Cardiac muscle cell (in vitro differentiated cells and primary cell): Measurements from ENCODE around the gene CYP4A22. TPM values are rescaled to one million over a fixed set of nuclear protein-coding genes. Genes with fewer than 3 reads are reported as not detected.

ENCODE experiments used
- DNase-seq, 2 donors: peaks; one replicate each; pipeline versions ENCODE4 v3.0.0 to v3.0.0-alpha.2; 2010 to 2017; ENCODE audit warnings: low read depth in 1 of 2, low spot score in 1 of 2
- H3K27ac ChIP-seq: fragments of 200-600 bp; sonication (generic); 2 replicates; pipeline ENCODE4 v1.5.1; 2016
- H3K27me3 ChIP-seq: fragments of 200-600 bp; sonication (generic); 2 replicates; pipeline ENCODE4 v1.6.0; 2016; ENCODE audit warnings: control low read depth
- H3K36me3 ChIP-seq: fragments of 200-600 bp; sonication (generic); 2 replicates; pipeline ENCODE4 v1.5.1; 2016; ENCODE audit warnings: control low read depth
- H3K4me1 ChIP-seq: fragments of 200-600 bp; sonication (generic); 2 replicates; pipeline ENCODE4 v1.8.1; 2017; ENCODE audit warnings: low read depth, mild to moderate bottlenecking, mixed run types
- H3K4me3 ChIP-seq: fragments of 200-600 bp; sonication (generic); 2 replicates; pipeline ENCODE4 v1.5.1; 2016; ENCODE audit warnings: mild to moderate bottlenecking
- H3K9me3 ChIP-seq: fragments of 200-600 bp; sonication (generic); 2 replicates; pipeline ENCODE4 v1.5.1; 2017; ENCODE audit warnings: low read depth, mild to moderate bottlenecking, control low read depth
- CTCF ChIP-seq: IDR thresholded peaks from 2 replicates; pipeline ENCODE4 v1.5.1; 2012; ENCODE audit warnings: low read depth, mild to moderate bottlenecking, low read length
- polyA plus RNA-seq: library from polyadenylated mRNA; unstranded; fragments of >200 nt; fragmentation: Nextera tagmentation; extraction: Ambion mirVana; gene quantifications from 2 replicates; pipeline ENCODE4 v1.2.1, GENCODE V29; 2016
- total RNA-seq: library from RNA; depleted of rRNA; stranded (reverse); fragments of >200 nt; gene quantifications from 2 replicates; pipeline ENCODE4 v1.2.3, GENCODE V29; 2016

The CYP4A22 gene
- total and polyA plus RNA-seq, 2 experiments from 2014 or later: not detected

- no peaks in the 10 kb centered on the region for H3K9me3 ChIP-seq
- no peak for TF ChIP-seq CTCF
- no peak overlapping the region for H3K27ac ChIP-seq
- peaks cover 11% of the 10 kb centered on the region for H3K27me3 ChIP-seq
- no peaks in the 10 kb centered on the region for H3K4me1 ChIP-seq
- peak in 1 of 2 donors; percentile 47 for DNase-seq
- no peak overlapping the region for H3K4me3 ChIP-seq
- no peaks in the 10 kb centered on the region for H3K36me3 ChIP-seq
Observed at GRCh38 chr1:47180603-47181094, 43.4 kb downstream of the CYP4A22 start.

GRCh38 chr1:47181095-47181954 lies 44.1 kb downstream of the CYP4A22 start:
- Histone ChIP-seq H3K27me3 (peaks cover 11% of the 10 kb centered on the region), H3K4me3 (no peak overlapping the region), H3K36me3 (no peaks in the 10 kb centered on the region), H3K4me1 (no peaks in the 10 kb centered on the region), H3K27ac (no peak overlapping the region), H3K9me3 (no peaks in the 10 kb centered on the region)
- TF ChIP-seq CTCF: no peak
- peak in 1 of 2 donors; percentile 13 for DNase-seq

- Histone ChIP-seq H3K36me3 (no peaks in the 10 kb centered on the region), H3K27ac (no peak overlapping the region), H3K4me1 (no peaks in the 10 kb centered on the region), H3K4me3 (no peak overlapping the region), H3K27me3 (peaks cover 11% of the 10 kb centered on the region), H3K9me3 (no peaks in the 10 kb centered on the region)
- DNase-seq: peak in 1 of 2 donors; percentile 59
- no peak for TF ChIP-seq CTCF
Observed at GRCh38 chr1:47181955-47182675, 44.9 kb downstream of the CYP4A22 start.

GRCh38 chr1:47182676-47183235 lies 45.5 kb downstream of the CYP4A22 start:
- H3K4me1 ChIP-seq: no peaks in the 10 kb centered on the region
- no peaks in the 10 kb centered on the region for H3K36me3 ChIP-seq
- no peaks in the 10 kb centered on the region for H3K9me3 ChIP-seq
- DNase-seq: no peak
- TF ChIP-seq CTCF: no peak
- peaks cover 11% of the 10 kb centered on the region for H3K27me3 ChIP-seq
- H3K4me3 ChIP-seq: no peak overlapping the region
- H3K27ac ChIP-seq: no peak overlapping the region

GRCh38 chr1:47183308-47184089 lies 46.3 kb downstream of the CYP4A22 start:
- H3K27me3 ChIP-seq: peaks cover 11% of the 10 kb centered on the region
- DNase-seq: no peak
- no peaks in the 10 kb centered on the region for H3K9me3 ChIP-seq
- TF ChIP-seq CTCF: no peak
- no peaks in the 10 kb centered on the region for H3K36me3 ChIP-seq
- no peak overlapping the region for H3K4me3 ChIP-seq
- no peaks in the 10 kb centered on the region for H3K4me1 ChIP-seq
- H3K27ac ChIP-seq: no peak overlapping the region
